ENCODE results near the gene CLTA. TPM values are rescaled to one million over a fixed set of nuclear protein-coding genes. Genes with fewer than 3 reads are reported as not detected.

CLTA gene
- total and polyA plus RNA-seq, 10 of the 15 experiments (the other 5 are each of a cell fraction or from before 2014, with no cell fraction given): 49.0 to 241 (median 168) TPM

DNA sequence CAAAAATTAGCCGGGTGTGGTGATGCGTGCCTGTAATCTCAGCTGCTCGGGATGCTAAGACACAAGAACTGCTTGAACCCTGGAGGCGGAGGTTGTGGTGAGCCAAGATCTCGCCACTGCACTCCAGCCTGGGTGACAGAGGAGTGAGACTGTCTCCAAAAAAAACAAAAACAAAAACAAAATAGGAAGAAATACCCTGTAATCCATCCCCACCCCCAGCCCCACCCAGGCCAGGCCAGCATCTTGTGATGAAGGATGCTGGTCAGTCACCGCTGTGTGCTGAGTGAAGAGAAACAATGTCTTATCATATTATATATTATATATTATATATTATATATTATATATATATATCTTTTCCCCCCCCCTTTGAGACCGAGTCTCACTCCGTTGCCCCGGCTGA is 37.0 kb upstream of the CLTA start:
- BruUV-seq (replicated peaks): no TSS peak
- FAIRE-seq (no peak), ATAC-seq (0 out of 3 replicates have a peak, but pooled peaks have one; percentile 6), DNase-seq (ENCODE audit: low read depth, low spot score) (no peak)
- TF ChIP-seq, protein P1, sequence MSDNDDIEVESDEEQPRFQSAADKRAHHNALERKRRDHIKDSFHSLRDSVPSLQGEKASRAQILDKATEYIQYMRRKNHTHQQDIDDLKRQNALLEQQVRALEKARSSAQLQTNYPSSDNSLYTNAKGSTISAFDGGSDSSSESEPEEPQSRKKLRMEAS (IDR thresholded peaks at IDR 0.05; ENCODE audit: low read depth, low read length): no peak
- 0 out of 2 replicates have a peak, but pooled peaks have one; percentile 43 for TF ChIP-seq RUNX3 (IDR thresholded peaks at IDR 0.05; ENCODE audit: low read length)
- Histone ChIP-seq H3K4me1 (ENCODE audit: control insufficient read depth, insufficient read depth, low read length) (peaks cover 48% of the 10 kb centered on the region), H3K36me3 (ENCODE audit: control insufficient read depth in 2 of 2, insufficient read depth in 2 of 2, low read length in 1 of 2) (no peaks in the 10 kb centered on the region), H3K9ac (ENCODE audit: control insufficient read depth, insufficient read depth, low read length) (no peak overlapping the region), H2AFZ (ENCODE audit: control insufficient read depth, low read depth, low read length) (no peak overlapping the region), H3K79me2 (ENCODE audit: control insufficient read depth, insufficient read depth, low read length) (no peaks in the 10 kb centered on the region), H3K4me2 (ENCODE audit: control insufficient read depth, insufficient read depth) (no peak overlapping the region), H3K27ac (ENCODE audit: control insufficient read depth, insufficient read depth) (no peak overlapping the region), H3K4me3 (no peak overlapping the region), H3K27me3 (replicated peaks in 1 of 2; ENCODE audit: control insufficient read depth in 2 of 2, insufficient read depth in 2 of 2, low read length in 1 of 2) (no peaks in the 10 kb centered on the region), H3K9me3 (replicated peaks; ENCODE audit: control insufficient read depth, insufficient read depth, low read length) (no peaks in the 10 kb centered on the region; the same call in 2 of the 3 replicates), H4K20me1 (ENCODE audit: control insufficient read depth, insufficient read depth) (no peaks in the 10 kb centered on the region)
- RAD21 ChIA-PET (ENCODE audit: unreplicated experiment): interaction anchor here (1.1 kb wide), 1 partner anchor 36 kb away, joined by 4 read pairs; the partner anchor contains the start of gene CLTA
- POLR2A ChIA-PET: no interaction called here
- SMC1A ChIA-PET (ENCODE audit: uncharacterized antibody, unreplicated experiment): no interaction called here
- in situ Hi-C loops (cut with MboI): no loop called here
- CTCF ChIA-PET: no interaction called here
- 35% methylated on average over 9 of the region's 9 CpGs for WGBS (ENCODE audit: insufficient coverage, insufficient replicate concordance, low lambda C conversion rate, missing lambda C conversion rate)
- intact Hi-C loops (cut with micrococcal nuclease; ENCODE audit: unreplicated experiment): no loop called here

GRCh38 chr9:36154331-36154952 is 36.3 kb upstream of the CLTA start:
- ChIA-PET POLR2A (no interaction called here), RAD21 (ENCODE audit: unreplicated experiment) (interaction anchor here (1.1 kb wide), 1 partner anchor 36 kb away, joined by 4 read pairs; the partner anchor contains the start of gene CLTA), CTCF (interaction anchor here (1.1 to 1.7 kb wide), 2 partner anchors 9 to 52 kb away, joined by 3 to 4 read pairs; no protein-coding TSS in a partner anchor), SMC1A (ENCODE audit: uncharacterized antibody, unreplicated experiment) (interaction anchor here (0.6 to 1.0 kb wide), 2 partner anchors 52 to 230 kb away, joined by 3 to 6 read pairs; no protein-coding TSS in a partner anchor)
- H3K4me3 ChIP-seq: no peak overlapping the region
- no peaks in the 10 kb centered on the region; the same call in 2 of the 3 replicates for H3K9me3 ChIP-seq (replicated peaks; ENCODE audit: control insufficient read depth, insufficient read depth, low read length)
- no peak overlapping the region for H3K9ac ChIP-seq (ENCODE audit: control insufficient read depth, insufficient read depth, low read length)
- FAIRE-seq (no peak), ATAC-seq (no peak), DNase-seq (ENCODE audit: low read depth, low spot score) (no peak)
- peaks cover 41% of the 10 kb centered on the region for H3K4me1 ChIP-seq (ENCODE audit: control insufficient read depth, insufficient read depth, low read length)
- no peak overlapping the region for H3K27ac ChIP-seq (ENCODE audit: control insufficient read depth, insufficient read depth)
- H3K36me3 ChIP-seq (ENCODE audit: control insufficient read depth in 2 of 2, insufficient read depth in 2 of 2, low read length in 1 of 2): no peaks in the 10 kb centered on the region
- TF ChIP-seq BACH1 (IDR thresholded peaks at IDR 0.05; ENCODE audit: borderline replicate concordance) (no peak), RELA (IDR thresholded peaks at IDR 0.05; ENCODE audit: borderline replicate concordance, partially characterized antibody) (no peak), YBX1 (IDR thresholded peaks at IDR 0.05) (no peak), IRF4 (IDR thresholded peaks at IDR 0.05; ENCODE audit: low read depth, low read length) (no peak), TCF7 (IDR thresholded peaks at IDR 0.05; ENCODE audit: borderline replicate concordance) (no peak), TCF12 (IDR thresholded peaks at IDR 0.05; ENCODE audit: low read depth, low read length) (no peak), FOS (IDR thresholded peaks at IDR 0.05; ENCODE audit: borderline replicate concordance, extremely low read depth, insufficient read length) (no peak), NFYA (IDR thresholded peaks at IDR 0.05; ENCODE audit: borderline replicate concordance, low read depth, low read length) (no peak)
- TF ChIP-seq, protein P2, sequence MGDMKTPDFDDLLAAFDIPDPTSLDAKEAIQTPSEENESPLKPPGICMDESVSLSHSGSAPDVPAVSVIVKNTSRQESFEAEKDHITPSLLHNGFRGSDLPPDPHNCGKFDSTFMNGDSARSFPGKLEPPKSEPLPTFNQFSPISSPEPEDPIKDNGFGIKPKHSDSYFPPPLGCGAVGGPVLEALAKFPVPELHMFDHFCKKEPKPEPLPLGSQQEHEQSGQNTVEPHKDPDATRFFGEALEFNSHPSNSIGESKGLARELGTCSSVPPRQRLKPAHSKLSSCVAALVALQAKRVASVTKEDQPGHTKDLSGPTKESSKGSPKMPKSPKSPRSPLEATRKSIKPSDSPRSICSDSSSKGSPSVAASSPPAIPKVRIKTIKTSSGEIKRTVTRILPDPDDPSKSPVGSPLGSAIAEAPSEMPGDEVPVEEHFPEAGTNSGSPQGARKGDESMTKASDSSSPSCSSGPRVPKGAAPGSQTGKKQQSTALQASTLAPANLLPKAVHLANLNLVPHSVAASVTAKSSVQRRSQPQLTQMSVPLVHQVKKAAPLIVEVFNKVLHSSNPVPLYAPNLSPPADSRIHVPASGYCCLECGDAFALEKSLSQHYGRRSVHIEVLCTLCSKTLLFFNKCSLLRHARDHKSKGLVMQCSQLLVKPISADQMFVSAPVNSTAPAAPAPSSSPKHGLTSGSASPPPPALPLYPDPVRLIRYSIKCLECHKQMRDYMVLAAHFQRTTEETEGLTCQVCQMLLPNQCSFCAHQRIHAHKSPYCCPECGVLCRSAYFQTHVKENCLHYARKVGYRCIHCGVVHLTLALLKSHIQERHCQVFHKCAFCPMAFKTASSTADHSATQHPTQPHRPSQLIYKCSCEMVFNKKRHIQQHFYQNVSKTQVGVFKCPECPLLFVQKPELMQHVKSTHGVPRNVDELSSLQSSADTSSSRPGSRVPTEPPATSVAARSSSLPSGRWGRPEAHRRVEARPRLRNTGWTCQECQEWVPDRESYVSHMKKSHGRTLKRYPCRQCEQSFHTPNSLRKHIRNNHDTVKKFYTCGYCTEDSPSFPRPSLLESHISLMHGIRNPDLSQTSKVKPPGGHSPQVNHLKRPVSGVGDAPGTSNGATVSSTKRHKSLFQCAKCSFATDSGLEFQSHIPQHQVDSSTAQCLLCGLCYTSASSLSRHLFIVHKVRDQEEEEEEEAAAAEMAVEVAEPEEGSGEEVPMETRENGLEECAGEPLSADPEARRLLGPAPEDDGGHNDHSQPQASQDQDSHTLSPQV (IDR thresholded peaks at IDR 0.05): no peak
- H4K20me1 ChIP-seq (ENCODE audit: control insufficient read depth, insufficient read depth): no peaks in the 10 kb centered on the region
- no TSS peak for BruUV-seq (replicated peaks)
- in situ Hi-C loops (cut with MboI) (no loop called here), intact Hi-C loops (cut with micrococcal nuclease; ENCODE audit: unreplicated experiment) (no loop called here)
- H3K4me2 ChIP-seq (ENCODE audit: control insufficient read depth, insufficient read depth): no peak overlapping the region
- 84% methylated on average over 11 of the region's 11 CpGs for WGBS (ENCODE audit: insufficient coverage, insufficient replicate concordance, low lambda C conversion rate, missing lambda C conversion rate)
- no peaks in the 10 kb centered on the region for H3K27me3 ChIP-seq (replicated peaks in 1 of 2; ENCODE audit: control insufficient read depth in 2 of 2, insufficient read depth in 2 of 2, low read length in 1 of 2)
- H3K79me2 ChIP-seq (ENCODE audit: control insufficient read depth, insufficient read depth, low read length): no peaks in the 10 kb centered on the region
- no peak overlapping the region for H2AFZ ChIP-seq (ENCODE audit: control insufficient read depth, low read depth, low read length)
